Fibroblast of skin of abdomen (primary cell): ENCODE data around the gene NEDD8.

ENCODE experiments used
- DNase-seq: peaks from one replicate; pipeline ENCODE4 v3.0.0-alpha.2; 2013

Gene NEDD8

GRCh38 chr14:24178399-24179178 lies 53.6 kb downstream of the NEDD8 start:
- DNase-seq, result no peak

GRCh38 chr14:24177891-24178290 lies 54.3 kb downstream of the NEDD8 start:
- DNase-seq, result no peak

- no peak for DNase-seq
These were observed 54.9 kb downstream of the NEDD8 start for GRCh38 chr14:24177041-24177825.

- no peak for DNase-seq
These were observed 55.6 kb downstream of the NEDD8 start for GRCh38 chr14:24176599-24176998.

- DNase-seq, result no peak
These were observed 59.3 kb downstream of the NEDD8 start for GRCh38 chr14:24172871-24173281.

GRCh38 chr14:24172261-24172860 lies 59.8 kb downstream of the NEDD8 start:
- no peak for DNase-seq

GRCh38 chr14:24171422-24172260 lies 60.5 kb downstream of the NEDD8 start, which contains the start of gene REC8:
REC8 (plus strand) TSS chr14:24172080; CDS start chr14:24172553, 473 bp downstream.
- DNase-seq, result peak; percentile 83

- DNase-seq, result no peak
These were observed 64.6 kb downstream of the NEDD8 start for GRCh38 chr14:24167469-24168114.
